H1 (cell line): ENCODE measurements around the gene EIF4E2. TPM values are rescaled to one million over a fixed set of nuclear protein-coding genes. Genes with fewer than 3 reads are reported as not detected.

Experiments
- CTCF ChIA-PET: fragments of 300-600 bp; sonication (Branson Sonifier 250); formaldehyde crosslinking; loops from one replicate; lab custom pipeline; 2021; ENCODE audit not compliant: partially characterized antibody; lab: Charles Lee
- POLR2A ChIA-PET: fragments of 300-600 bp; sonication (Branson Sonifier 250); formaldehyde crosslinking; loops from one replicate; lab custom pipeline; 2021; ENCODE audit warnings: inconsistent platforms; ENCODE audit not compliant: partially characterized antibody; lab: Charles Lee
- DNase-seq, 2 experiments: peaks; one replicate each; pipeline versions ENCODE4 v3.0.0 to v3.0.0-alpha.2; 2010 to 2022; ENCODE audit warnings: low spot score in 2 of 2, low read depth in 1 of 2, mixed read lengths in 1 of 2
- FAIRE-seq: peaks from 2 replicates; lab custom pipeline; 2011; peaks lifted over from hg19 to GRCh38; lab: Jason Lieb, UNC
- H2AFZ ChIP-seq: 2 replicates; pipeline ENCODE4 v1.8.1; 2012; ENCODE audit warnings: low read length, inconsistent platforms
- H2AK5ac ChIP-seq: 2 replicates; pipeline ENCODE4 v1.6.1; 2013; ENCODE audit warnings: low read depth, low read length
- H2BK120ac ChIP-seq: replicated peaks from 2 replicates; pipeline ENCODE3; 2013; ENCODE audit warnings: low read depth, low read length, inconsistent platforms
- H2BK12ac ChIP-seq: 2 replicates; pipeline ENCODE4 v1.6.1; 2013; ENCODE audit warnings: low read depth, low read length
- H2BK15ac ChIP-seq: 2 replicates; pipeline ENCODE4 v1.6.1; 2013; ENCODE audit warnings: low read length
- H2BK20ac ChIP-seq: 2 replicates; pipeline ENCODE4 v1.6.1; 2013; ENCODE audit warnings: low read length
- H2BK5ac ChIP-seq: 2 replicates; pipeline ENCODE4 v1.6.1; 2013; ENCODE audit warnings: low read depth, low read length
- H3K14ac ChIP-seq: 2 replicates; pipeline ENCODE4 v1.6.1; 2013; ENCODE audit warnings: inconsistent platforms; ENCODE audit not compliant: insufficient read length
- H3K18ac ChIP-seq: 2 replicates; pipeline ENCODE4 v1.6.1; 2013; ENCODE audit warnings: low read length; ENCODE audit errors: extremely low read depth
- H3K23ac ChIP-seq: 2 replicates; pipeline ENCODE4 v1.6.1; 2013; ENCODE audit warnings: inconsistent platforms; ENCODE audit not compliant: insufficient read length
- H3K23me2 ChIP-seq: 2 replicates; pipeline ENCODE4 v1.6.1; 2013; ENCODE audit warnings: low read depth, low read length
- H3K27ac ChIP-seq: 2 replicates; pipeline ENCODE4 v1.6.1; 2011; ENCODE audit warnings: low read depth, low read length, inconsistent platforms
- H3K27me3 ChIP-seq, 4 experiments: replicated peaks in 1 of 4; 1 replicate in 1 of 4; 2 replicates in 3 of 4; pipeline versions ENCODE4 v1.6.1 to v1.8.1; 2011 to 2013; ENCODE audit warnings: low read length in 3 of 4, mild to moderate bottlenecking in 3 of 4, inconsistent platforms in 2 of 4, mixed read lengths in 2 of 4, moderate library complexity in 1 of 4; ENCODE audit not compliant: control insufficient read depth in 3 of 4, insufficient read depth in 3 of 4; ENCODE audit errors: extremely low read depth in 1 of 4
- H3K36me3 ChIP-seq, 4 experiments: 2 replicates each; pipeline versions ENCODE4 v1.6.1 to v1.8.1; 2011 to 2013; ENCODE audit warnings: mild to moderate bottlenecking in 4 of 4, low read length in 3 of 4, moderate library complexity in 2 of 4, control low read depth in 1 of 4, inconsistent platforms in 1 of 4; ENCODE audit not compliant: insufficient read depth in 4 of 4, control insufficient read depth in 2 of 4
- H3K4ac ChIP-seq: replicated peaks from 2 replicates; pipeline ENCODE3; 2013; ENCODE audit warnings: low read length, low read depth, mixed read lengths, inconsistent platforms; ENCODE audit not compliant: insufficient read length
- H3K4me1 ChIP-seq, 4 experiments: replicated peaks in 1 of 4; 1 replicate in 1 of 4; 2 replicates in 3 of 4; pipeline versions ENCODE4 v1.6.1 to v1.8.1; 2011 to 2013; ENCODE audit warnings: low read length in 3 of 4, inconsistent platforms in 2 of 4, mixed read lengths in 1 of 4; ENCODE audit not compliant: insufficient read depth in 4 of 4, control insufficient read depth in 3 of 4
- H3K4me2 ChIP-seq, 2 experiments: 2 replicates each; pipeline versions ENCODE4 v1.6.1 to v1.8.1; 2011 to 2013; ENCODE audit warnings: low read depth in 2 of 2, low read length in 2 of 2, control low read depth in 1 of 2, inconsistent platforms in 1 of 2, mild to moderate bottlenecking in 1 of 2; ENCODE audit not compliant: insufficient read depth in 1 of 2
- H3K4me3 ChIP-seq, 4 experiments: fragments of 200-600, 300-600 bp in 1 of 4; sonication (generic), shearing (Covaris generic), sonication (Bioruptor Twin) in 1 of 4; 2 replicates each; pipeline versions ENCODE4 v1.5.1 to v1.8.1; 2011 to 2016; ENCODE audit warnings: low read length in 4 of 4, low read depth in 3 of 4, control low read depth in 2 of 4, inconsistent platforms in 2 of 4, mild to moderate bottlenecking in 2 of 4, mixed read lengths in 1 of 4, moderate library complexity in 1 of 4; ENCODE audit not compliant: insufficient read depth in 2 of 4; ENCODE audit errors: extremely low read depth in 1 of 4
- H3K56ac ChIP-seq: replicated peaks from 2 replicates; pipeline ENCODE3; 2013; ENCODE audit warnings: low read depth, mild to moderate bottlenecking, mixed read lengths, low read length, inconsistent platforms; ENCODE audit not compliant: insufficient read length
- H3K79me1 ChIP-seq: 2 replicates; pipeline ENCODE4 v1.6.1; 2013; ENCODE audit warnings: low read depth, low read length, control low read depth
- H3K79me2 ChIP-seq, 2 experiments: 2 replicates each; pipeline versions ENCODE4 v1.6.1 to v1.8.1; 2012 to 2013; ENCODE audit warnings: low read length in 2 of 2, mild to moderate bottlenecking in 2 of 2, inconsistent platforms in 1 of 2; ENCODE audit not compliant: insufficient read depth in 2 of 2, control insufficient read depth in 1 of 2
- H3K9ac ChIP-seq, 4 experiments: replicated peaks in 1 of 4; 1 replicate in 1 of 4; 2 replicates in 3 of 4; pipeline versions ENCODE4 v1.6.1 to v1.8.1; 2011 to 2013; ENCODE audit warnings: low read depth in 3 of 4, low read length in 3 of 4, control low read depth in 2 of 4, mild to moderate bottlenecking in 2 of 4, moderate library complexity in 2 of 4, inconsistent platforms in 1 of 4; ENCODE audit errors: extremely low read depth in 1 of 4
- H3K9me3 ChIP-seq, 2 experiments: 2 replicates each; pipeline versions ENCODE4 v1.6.1 to v1.8.1; 2012 to 2013; ENCODE audit warnings: mild to moderate bottlenecking in 2 of 2, moderate library complexity in 2 of 2, control low read depth in 1 of 2, inconsistent platforms in 1 of 2, low read depth in 1 of 2, low read length in 1 of 2, mixed read lengths in 1 of 2; ENCODE audit not compliant: insufficient read depth in 2 of 2
- H4K20me1 ChIP-seq, 2 experiments: replicated peaks in 1 of 2; 2 replicates each; pipeline versions ENCODE3 to v1.8.1; 2011 to 2013; ENCODE audit warnings: inconsistent platforms in 2 of 2, low read length in 2 of 2, mild to moderate bottlenecking in 1 of 2; ENCODE audit not compliant: insufficient read depth in 2 of 2, control insufficient read depth in 1 of 2
- H4K5ac ChIP-seq: 2 replicates; pipeline ENCODE4 v1.6.1; 2013; ENCODE audit warnings: low read length, low read depth, mixed read lengths, inconsistent platforms; ENCODE audit not compliant: insufficient read length
- H4K8ac ChIP-seq: 2 replicates; pipeline ENCODE4 v1.8.0; 2013; ENCODE audit warnings: mild to moderate bottlenecking, moderate library complexity, low read length, inconsistent platforms; ENCODE audit not compliant: insufficient read depth; ENCODE audit errors: extremely low read depth
- H4K91ac ChIP-seq: replicated peaks from 2 replicates; pipeline ENCODE3; 2013; ENCODE audit warnings: low read length, mixed read lengths, inconsistent platforms; ENCODE audit not compliant: insufficient read length
- JUND ChIP-seq: IDR thresholded peaks from 2 replicates; pipeline ENCODE4 v1.6.1; 2011; ENCODE audit warnings: mild to moderate bottlenecking, improper control_type of control experiment, low read length
- RAD21 ChIP-seq, 2 experiments: IDR thresholded peaks in 1 of 2; conservative IDR thresholded peaks in 1 of 2; 2 replicates each; pipeline ENCODE4 v1.6.1; 2011; ENCODE audit warnings: low read depth in 2 of 2, low read length in 2 of 2, improper control_type of control experiment in 1 of 2, inconsistent platforms in 1 of 2, mild to moderate bottlenecking in 1 of 2, moderate library complexity in 1 of 2
- SAP30 ChIP-seq: fragments of 300-600 bp; sonication (generic); IDR thresholded peaks from 2 replicates; pipeline ENCODE4 v1.7.1; 2012; ENCODE audit warnings: low read length, moderate library complexity, mild to moderate bottlenecking, inconsistent platforms; ENCODE audit not compliant: insufficient read depth, insufficient replicate concordance
- WGBS, 2 experiments: shearing (Covaris generic) in 1 of 2; methylation state at CpG; one replicate each; pipeline versions ENCODE4 v1.1.6 to v1.1.7; 2013 to 2015; ENCODE audit warnings: low lambda C conversion rate in 2 of 2, mixed read lengths in 2 of 2, inconsistent platforms in 1 of 2, low coverage in 1 of 2, missing lambda C conversion rate in 1 of 2; ENCODE audit not compliant: insufficient replicate concordance in 2 of 2, insufficient coverage in 1 of 2, insufficient read length in 1 of 2; ENCODE audit errors: extremely low coverage in 1 of 2, missing lambda C conversion rate in 1 of 2; 5-methylcytosine and 5-hydroxymethylcytosine counted together
- polyA plus RNA-seq, 7 experiments: library from polyadenylated mRNA; depleted of rRNA in 3 of 7; stranded (reverse) in 5 of 7; unstranded in 2 of 7; fragments of >200 nt in 5 of 7; fragments of 200-250 nt in 2 of 7; gene quantifications; 1 replicate in 5 of 7; 2 replicates in 1 of 7; 4 replicates in 1 of 7; pipeline versions ENCODE4 v1.2.1 to v1.2.3, GENCODE V29; 2011 to 2013; ENCODE audit warnings: missing spikeins in 2 of 7, mixed read lengths in 2 of 7
- total RNA-seq: library from RNA; stranded (reverse); fragmentation: NEBNext Ultra II Directional; extraction: Animal tissue kit (Norgen Biotek cat#: 25700); gene quantifications from 2 replicates; pipeline ENCODE4 v1.2.1, GENCODE V29; 2021

Gene EIF4E2
- total and polyA plus RNA-seq, 2 of the 8 experiments (the other 6 are each of a cell fraction or from before 2014, with no cell fraction given): 39.4 to 114 TPM

GRCh38 chr2:232571026-232571474 is 20.6 kb downstream of the EIF4E2 start:
- peaks cover 0 to 8% of the 10 kb centered on the region in 2 experiments for H4K20me1 ChIP-seq
- no peaks in the 10 kb centered on the region for H3K27me3 ChIP-seq
- peak; percentile 7 for FAIRE-seq
- H4K91ac ChIP-seq: no peak overlapping the region
- peaks cover 9 to 62% (median 45%) of the 10 kb centered on the region in 4 experiments; a peak in 7 of 8 replicates for H3K36me3 ChIP-seq
- no peaks in the 10 kb centered on the region for H3K9me3 ChIP-seq
- no peak overlapping the region for H2BK20ac ChIP-seq
- DNase-seq: no peak
- no peaks in the 10 kb centered on the region; the same call in 1 of the 2 replicates for H3K79me1 ChIP-seq
- no peak overlapping the region for H3K4me2 ChIP-seq
- no peak overlapping the region for H3K4me3 ChIP-seq
- CTCF ChIA-PET: interaction anchor here (1.1 kb wide), 1 partner anchor 33 kb away, joined by 3 read pairs; no protein-coding TSS in a partner anchor
- H4K8ac ChIP-seq: no peak overlapping the region
- TF ChIP-seq JUND: no peak
- TF ChIP-seq RAD21 (IDR thresholded peaks at IDR 0.05 in 1 of 2, conservative IDR thresholded peaks at IDR 0.05 in 1 of 2; ENCODE audit: low read depth in 2 of 2, low read length in 2 of 2): no peak
- no peak for TF ChIP-seq SAP30
- no peak overlapping the region for H3K56ac ChIP-seq
- POLR2A ChIA-PET: interaction anchor here (0.6 to 1.8 kb wide), 5 partner anchors 8 to 124 kb away, joined by 3 to 6 read pairs (median 4); no protein-coding TSS in a partner anchor
- no peak overlapping the region for H3K9ac ChIP-seq
- no peak overlapping the region for H2BK15ac ChIP-seq
- WGBS, 2 experiments: 86% methylated on average over 7 of the region's 7 CpGs; no CpG with 5 or more reads in 1 of the 2 experiments
- H2BK120ac ChIP-seq: no peak overlapping the region
- H3K23me2 ChIP-seq: no peaks in the 10 kb centered on the region
- H3K4me1 ChIP-seq: no peaks in the 10 kb centered on the region
- no peak overlapping the region for H2AK5ac ChIP-seq
- no peaks in the 10 kb centered on the region for H3K79me2 ChIP-seq
- no peak overlapping the region for H3K27ac ChIP-seq
- H3K4ac ChIP-seq: no peak overlapping the region
- no peak overlapping the region for H3K23ac ChIP-seq
- H2BK12ac ChIP-seq: no peak overlapping the region
- H3K14ac ChIP-seq: no peak overlapping the region
- H2AFZ ChIP-seq: no peak overlapping the region
- H4K5ac ChIP-seq: no peak overlapping the region
- no peak overlapping the region for H3K18ac ChIP-seq
- H2BK5ac ChIP-seq: no peak overlapping the region
